Endothelial cell of umbilical vein (primary cell): ENCODE data around the gene OR4E1. TPM values are rescaled to one million over a fixed set of nuclear protein-coding genes. Genes with fewer than 3 reads are reported as not detected.

Experiments
- Bru-seq: library from RNA; stranded (reverse); fragments of 400-500 nt; gene quantifications from one replicate; lab custom pipeline; 2021; lab: Mats Ljungman, UMichigan
- BruChase-seq, 2 experiments: library from RNA; stranded (reverse); fragments of 400-500 nt; gene quantifications; one replicate each; lab custom pipeline; 2021; lab: Mats Ljungman, UMichigan
- BruUV-seq: library from RNA; stranded (reverse); fragments of 400-500 nt; replicated peaks from 2 replicates; lab custom pipeline; 2021; lab: Mats Ljungman, UMichigan
- CTCF ChIA-PET: fragments of 300-600, 350-600 bp; sonication (Branson Sonifier 250); formaldehyde crosslinking; loops from one replicate; lab custom pipeline; 2021; ENCODE audit warnings: antibody characterized with exemption, inconsistent platforms; lab: Charles Lee
- POLR2A ChIA-PET: fragments of 300-600, 350-600 bp; sonication (Branson Sonifier 250); formaldehyde crosslinking; loops from one replicate; lab custom pipeline; 2021; ENCODE audit warnings: antibody characterized with exemption, inconsistent platforms; lab: Charles Lee
- DNase-seq: peaks from one replicate; pipeline ENCODE4 v3.0.0-alpha.2; 2011; ENCODE audit warnings: low read depth, low spot score
- FAIRE-seq: peaks from 2 replicates; lab custom pipeline; 2011; peaks lifted over from hg19 to GRCh38; lab: Jason Lieb, UNC
- H2AFZ ChIP-seq: 2 replicates; pipeline ENCODE4 v1.6.0; 2012; ENCODE audit warnings: low read depth, low read length, control low read depth, inconsistent platforms
- H3K27ac ChIP-seq: 2 replicates; pipeline ENCODE4 v1.5.1; 2011; ENCODE audit warnings: low read depth, mild to moderate bottlenecking, control low read depth, low read length, moderate library complexity; ENCODE audit not compliant: insufficient read depth
- H3K27me3 ChIP-seq, 2 experiments: 2 replicates each; pipeline versions ENCODE4 v1.6.0 to v1.6.1; 2011; ENCODE audit warnings: low read length in 2 of 2, mixed read lengths in 1 of 2; ENCODE audit not compliant: control insufficient read depth in 2 of 2, insufficient read depth in 2 of 2
- H3K36me3 ChIP-seq, 2 experiments: 2 replicates in 1 of 2; 3 replicates in 1 of 2; pipeline ENCODE4 v1.5.1; 2011; ENCODE audit warnings: low read length in 2 of 2, mild to moderate bottlenecking in 1 of 2, moderate library complexity in 1 of 2; ENCODE audit not compliant: control insufficient read depth in 2 of 2, insufficient read depth in 2 of 2; ENCODE audit errors: extremely low read depth in 1 of 2
- H3K4me1 ChIP-seq: 3 replicates; pipeline ENCODE4 v1.5.1; 2011; ENCODE audit warnings: mild to moderate bottlenecking, low read length; ENCODE audit not compliant: control insufficient read depth, insufficient read depth; ENCODE audit errors: extremely low read depth
- H3K4me2 ChIP-seq: 2 replicates; pipeline ENCODE4 v1.6.1; 2011; ENCODE audit warnings: low read length, control low read depth, mixed read lengths; ENCODE audit not compliant: insufficient read depth
- H3K4me3 ChIP-seq, 3 experiments: fragments of 200-600 bp in 1 of 3; sonication (generic), shearing (Covaris generic) in 1 of 3; replicated peaks in 1 of 3; 2 replicates each; pipeline ENCODE4 v1.5.1; 2011 to 2016; ENCODE audit warnings: control low read depth in 3 of 3, low read length in 3 of 3, mild to moderate bottlenecking in 2 of 3, inconsistent platforms in 1 of 3, low read depth in 1 of 3, moderate library complexity in 1 of 3; ENCODE audit not compliant: insufficient read depth in 1 of 3
- H3K79me2 ChIP-seq: 2 replicates; pipeline ENCODE4 v1.6.0; 2012; ENCODE audit warnings: low read length, inconsistent platforms; ENCODE audit not compliant: control insufficient read depth, insufficient read depth
- H3K9ac ChIP-seq: replicated peaks from 2 replicates; pipeline ENCODE3; 2011; ENCODE audit warnings: low read length, control low read depth; ENCODE audit not compliant: insufficient read depth; ENCODE audit errors: extremely low read depth
- H3K9me1 ChIP-seq: replicated peaks from 3 replicates; pipeline ENCODE4 v1.6.0; 2011; ENCODE audit warnings: mild to moderate bottlenecking, low read length; ENCODE audit not compliant: control insufficient read depth, insufficient read depth; ENCODE audit errors: extremely low read depth
- H3K9me3 ChIP-seq: replicated peaks from 2 replicates; pipeline ENCODE4 v1.5.1; 2012; ENCODE audit warnings: low read length, inconsistent platforms; ENCODE audit not compliant: control insufficient read depth, insufficient read depth
- H4K20me1 ChIP-seq: replicated peaks from 2 replicates; pipeline ENCODE3; 2011; ENCODE audit warnings: mild to moderate bottlenecking, low read length; ENCODE audit not compliant: control insufficient read depth, insufficient read depth; ENCODE audit errors: extremely low read depth
- EZH2 ChIP-seq: IDR thresholded peaks from 2 replicates; pipeline ENCODE4 v1.6.1; 2012; ENCODE audit warnings: borderline replicate concordance, low read depth, mild to moderate bottlenecking, moderate library complexity, low read length, inconsistent platforms; ENCODE audit not compliant: severe bottlenecking
- FOS ChIP-seq: IDR thresholded peaks from 2 replicates; pipeline ENCODE4 v1.6.1; 2011; ENCODE audit warnings: mild to moderate bottlenecking, low read length, moderate library complexity, borderline replicate concordance; ENCODE audit not compliant: insufficient read depth
- GATA2 ChIP-seq: IDR thresholded peaks from 2 replicates; pipeline ENCODE4 v1.7.0; 2011; ENCODE audit warnings: low read depth, mild to moderate bottlenecking, moderate library complexity, mixed read lengths, low read length; ENCODE audit not compliant: insufficient read length, insufficient read depth
- JUN ChIP-seq: IDR thresholded peaks from 2 replicates; pipeline ENCODE4 v1.6.1; 2011; ENCODE audit warnings: borderline replicate concordance, low read depth; ENCODE audit not compliant: insufficient read length, insufficient read depth
- MYC ChIP-seq: IDR thresholded peaks from one replicate; pipeline ENCODE4 v1.6.1; 2011; ENCODE audit warnings: mild to moderate bottlenecking, low read depth, low read length
- POLR2A ChIP-seq: IDR thresholded peaks from 2 replicates; pipeline ENCODE4 v1.6.1; 2012; ENCODE audit warnings: low read depth, mild to moderate bottlenecking, control low read depth, low read length
- POLR2AphosphoS5 ChIP-seq: IDR thresholded peaks from 2 replicates; pipeline ENCODE4 v1.6.1; 2012; ENCODE audit warnings: low read depth, mild to moderate bottlenecking, control low read depth, low read length, moderate library complexity; ENCODE audit not compliant: insufficient read depth
- dilution Hi-C: fragments of 300-500 bp; cut with MboI; formaldehyde crosslinking; loops from one replicate; pipeline ENCODE4 v1.15.0; 2019; ENCODE audit warnings: low sequenced_read_pairs; ENCODE audit not compliant: extremely low pct_ligation_motif_present
- intact Hi-C: fragments of 100-400 bp; cut with micrococcal nuclease; formaldehyde crosslinking; loops from one replicate; pipeline ENCODE4 v1.10.0; 2022
- long read RNA-seq: library from polyadenylated mRNA; stranded (forward); transcript quantifications from one replicate; pipeline ENCODE4 v2.0.0, GENCODE V29; 2021
- polyA minus RNA-seq, 3 experiments: library from RNA; depleted of rRNA, polyadenylated mRNA; stranded (reverse); fragments of >200 nt; gene quantifications; 1 replicate in 1 of 3; 2 replicates in 2 of 3; pipeline ENCODE4 v1.2.3, GENCODE V29; 2011
- polyA plus RNA-seq, 4 experiments: library from polyadenylated mRNA; depleted of rRNA in 3 of 4; stranded (reverse) in 3 of 4; unstranded in 1 of 4; fragments of >200 nt; gene quantifications; 2 replicates each; pipeline versions ENCODE4 v1.2.1 to v1.2.3, GENCODE V29; 2011 to 2012; ENCODE audit warnings: missing spikeins in 1 of 4
- total RNA-seq: library from RNA; stranded (reverse); gene quantifications from 2 replicates; pipeline ENCODE4 v1.2.3, GENCODE V29; 2021
- TF ChIP-seq, protein P1 (sequence below): IDR thresholded peaks from 2 replicates; pipeline ENCODE4 v1.6.1; 2011; ENCODE audit not compliant: insufficient read depth, insufficient read length
- TF ChIP-seq, protein P2 (sequence below), 2 donors: IDR thresholded peaks; 1 replicate in 1 of 2; 2 replicates in 1 of 2; pipeline ENCODE4 v1.5.1; 2011; ENCODE audit warnings: low read length in 2 of 2, mild to moderate bottlenecking in 2 of 2, moderate library complexity in 2 of 2, control low read depth in 1 of 2, inconsistent platforms in 1 of 2, low read depth in 1 of 2; ENCODE audit not compliant: insufficient read depth in 1 of 2; ENCODE audit errors: extremely low read depth in 1 of 2

OR4E1 gene, protein sequence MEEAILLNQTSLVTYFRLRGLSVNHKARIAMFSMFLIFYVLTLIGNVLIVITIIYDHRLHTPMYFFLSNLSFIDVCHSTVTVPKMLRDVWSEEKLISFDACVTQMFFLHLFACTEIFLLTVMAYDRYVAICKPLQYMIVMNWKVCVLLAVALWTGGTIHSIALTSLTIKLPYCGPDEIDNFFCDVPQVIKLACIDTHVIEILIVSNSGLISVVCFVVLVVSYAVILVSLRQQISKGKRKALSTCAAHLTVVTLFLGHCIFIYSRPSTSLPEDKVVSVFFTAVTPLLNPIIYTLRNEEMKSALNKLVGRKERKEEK
- total RNA-seq (not detected in 2 replicates), polyA plus RNA-seq (not detected in 2 replicates), polyA minus RNA-seq (not detected in 2 replicates), Bru-seq, nascent RNA (not detected), BruChase-seq, experiment 1, labeled RNA remaining after a 6-hour chase (not detected), BruChase-seq, experiment 2, labeled RNA remaining after a 2-hour chase (not detected)
- not detected in 2 replicates for polyA plus RNA-seq (2011; cell fraction: cytosol; rRNA removed)
- polyA plus RNA-seq (2011; cell fraction: nucleus; rRNA removed), result not detected in 2 replicates
- polyA plus RNA-seq (2012), result not detected in 2 replicates
- not detected for polyA minus RNA-seq (2011; cell fraction: cytosol; rRNA and poly(A)+ RNA removed)
- polyA minus RNA-seq (2011; cell fraction: nucleus; rRNA and poly(A)+ RNA removed), result not detected in 2 replicates
- long read RNA-seq, result 0 reads

DNA sequence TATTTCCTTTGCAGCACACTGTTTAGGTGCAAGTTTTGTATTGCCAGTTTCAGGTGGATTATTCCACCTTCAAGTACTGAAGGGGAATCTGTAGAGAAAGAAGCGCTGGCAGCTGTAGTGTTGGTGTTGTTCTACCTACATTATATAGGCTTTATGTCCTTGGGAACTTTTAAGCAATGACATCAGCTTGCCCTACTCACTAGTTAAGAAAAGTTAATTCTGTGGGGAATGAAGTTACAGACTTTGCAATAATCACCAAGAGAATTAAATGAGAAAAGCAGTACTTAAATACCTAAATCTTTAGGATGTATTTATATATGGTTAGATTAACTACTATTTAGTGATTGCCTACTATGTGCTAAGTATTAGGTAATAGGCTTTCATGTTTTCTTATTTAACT lies at the start of gene OR4E1:
OR4E1 (minus strand) TSS at position 101 of the 400 bp plus-strand sequence. CDS start 2,883 bp downstream, outside the sequence.
- no peaks in the 10 kb centered on the region for H3K79me2 ChIP-seq
- no peak within 1 kb of the TSS for H2AFZ ChIP-seq
- CTCF ChIA-PET, result no interaction called here
- no peaks in the 10 kb centered on the region for H3K27me3 ChIP-seq
- POLR2A ChIA-PET, result no interaction called here
- DNase-seq (no peak), FAIRE-seq (no peak)
- no peak within 1 kb of the TSS for H3K4me2 ChIP-seq
- no peaks in the 10 kb centered on the region for H4K20me1 ChIP-seq
- peaks cover 6% of the 10 kb centered on the region for H3K4me1 ChIP-seq
- no peaks in the 10 kb centered on the region for H3K36me3 ChIP-seq
- dilution Hi-C loops (no loop called here), intact Hi-C loops (no loop called here)
- no peaks in the 10 kb centered on the region for H3K9me3 ChIP-seq
- no peak within 1 kb of the TSS for H3K4me3 ChIP-seq
- no peaks in the 10 kb centered on the region for H3K9me1 ChIP-seq
- TF ChIP-seq JUN (no peak), FOS (no peak), POLR2A (no peak), MYC (no peak), POLR2AphosphoS5 (no peak), EZH2 (no peak), GATA2 (no peak)
- TF ChIP-seq, protein P1, sequence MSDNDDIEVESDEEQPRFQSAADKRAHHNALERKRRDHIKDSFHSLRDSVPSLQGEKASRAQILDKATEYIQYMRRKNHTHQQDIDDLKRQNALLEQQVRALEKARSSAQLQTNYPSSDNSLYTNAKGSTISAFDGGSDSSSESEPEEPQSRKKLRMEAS, result no peak
- TF ChIP-seq, protein P2, sequence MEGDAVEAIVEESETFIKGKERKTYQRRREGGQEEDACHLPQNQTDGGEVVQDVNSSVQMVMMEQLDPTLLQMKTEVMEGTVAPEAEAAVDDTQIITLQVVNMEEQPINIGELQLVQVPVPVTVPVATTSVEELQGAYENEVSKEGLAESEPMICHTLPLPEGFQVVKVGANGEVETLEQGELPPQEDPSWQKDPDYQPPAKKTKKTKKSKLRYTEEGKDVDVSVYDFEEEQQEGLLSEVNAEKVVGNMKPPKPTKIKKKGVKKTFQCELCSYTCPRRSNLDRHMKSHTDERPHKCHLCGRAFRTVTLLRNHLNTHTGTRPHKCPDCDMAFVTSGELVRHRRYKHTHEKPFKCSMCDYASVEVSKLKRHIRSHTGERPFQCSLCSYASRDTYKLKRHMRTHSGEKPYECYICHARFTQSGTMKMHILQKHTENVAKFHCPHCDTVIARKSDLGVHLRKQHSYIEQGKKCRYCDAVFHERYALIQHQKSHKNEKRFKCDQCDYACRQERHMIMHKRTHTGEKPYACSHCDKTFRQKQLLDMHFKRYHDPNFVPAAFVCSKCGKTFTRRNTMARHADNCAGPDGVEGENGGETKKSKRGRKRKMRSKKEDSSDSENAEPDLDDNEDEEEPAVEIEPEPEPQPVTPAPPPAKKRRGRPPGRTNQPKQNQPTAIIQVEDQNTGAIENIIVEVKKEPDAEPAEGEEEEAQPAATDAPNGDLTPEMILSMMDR (IDR thresholded peaks at IDR 0.05; ENCODE audit: extremely low read depth in 1 of 2, insufficient read depth in 1 of 2, low read depth in 1 of 2, low read length in 2 of 2), result no peak
- no peak within 1 kb of the TSS for H3K27ac ChIP-seq
- no peak within 1 kb of the TSS for H3K9ac ChIP-seq
- BruUV-seq, result no TSS peak
